NCI-H510A (cell line): ENCODE measurements around the gene SKIC8.
"Not testable (repeated sequence)": the region's sequence is repeated elsewhere in the genome, so short reads cannot be mapped to it uniquely, and the experiment has no call there.

ENCODE experiments used
- DNase-seq: peaks from one replicate; lab custom pipeline; 2025; lab: John Stamatoyannopoulos, UW

The SKIC8 gene

DNA sequence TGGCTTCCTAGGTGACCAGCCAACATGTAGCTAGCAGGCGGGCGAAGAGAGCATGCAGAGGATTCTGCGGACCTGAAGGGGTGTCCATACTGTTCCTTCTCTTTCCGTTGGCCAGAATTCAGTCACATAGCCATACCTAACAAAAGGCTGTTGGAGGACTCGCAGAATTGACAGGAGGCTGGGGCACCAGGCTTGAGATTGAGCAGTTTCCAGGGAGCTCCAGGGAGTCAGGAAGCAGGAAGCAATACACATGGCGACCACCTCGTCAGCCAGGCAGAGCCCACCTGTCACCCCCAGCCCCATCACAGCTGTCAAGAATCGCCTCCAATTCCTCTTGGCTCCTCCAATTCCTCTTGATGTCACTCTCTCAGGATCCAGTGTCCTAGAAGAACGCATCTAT is 48.3 kb downstream of the SKIC8 start:
- DNase-seq: no peak

DNA sequence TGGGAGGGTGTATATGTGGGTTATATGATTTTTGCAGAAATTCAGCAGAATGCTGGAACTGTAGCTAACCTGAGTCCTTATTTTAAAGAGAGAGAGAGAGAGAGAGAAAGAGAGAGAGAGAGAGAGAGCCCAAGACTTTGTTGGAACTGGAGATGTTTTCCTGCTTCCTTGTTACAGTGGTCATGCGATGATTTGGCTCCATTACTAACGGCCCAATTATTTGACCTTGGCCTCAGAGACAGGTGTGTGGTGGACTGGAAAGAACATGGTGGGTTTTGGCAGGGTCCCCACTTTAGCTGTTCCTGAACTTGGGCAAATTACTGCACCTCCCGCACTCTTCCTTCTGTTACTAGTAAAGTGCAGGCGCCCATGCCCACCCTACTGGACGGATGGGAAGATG is 50.3 kb downstream of the SKIC8 start:
- no peak for DNase-seq

DNA sequence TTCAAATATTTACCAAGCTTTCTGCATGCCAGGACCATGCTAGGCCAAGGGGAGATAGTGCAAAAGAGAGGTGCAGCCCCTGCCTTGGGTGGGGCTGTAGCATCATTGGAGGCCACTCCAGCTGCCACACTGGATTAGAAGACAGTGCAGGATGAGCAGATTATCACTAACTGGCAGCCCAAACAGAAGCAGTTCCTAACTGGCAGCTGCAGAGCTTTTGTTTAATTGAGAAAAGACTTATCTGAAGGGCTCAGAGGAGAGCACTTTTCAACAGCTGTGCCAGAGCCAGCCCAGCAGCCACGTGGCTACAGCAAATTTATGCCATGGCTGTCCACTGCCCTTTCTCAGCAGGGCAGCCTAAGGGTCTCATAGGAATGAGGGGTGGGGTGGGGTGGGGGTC is 51.5 kb downstream of the SKIC8 start:
- DNase-seq: no peak

DNA sequence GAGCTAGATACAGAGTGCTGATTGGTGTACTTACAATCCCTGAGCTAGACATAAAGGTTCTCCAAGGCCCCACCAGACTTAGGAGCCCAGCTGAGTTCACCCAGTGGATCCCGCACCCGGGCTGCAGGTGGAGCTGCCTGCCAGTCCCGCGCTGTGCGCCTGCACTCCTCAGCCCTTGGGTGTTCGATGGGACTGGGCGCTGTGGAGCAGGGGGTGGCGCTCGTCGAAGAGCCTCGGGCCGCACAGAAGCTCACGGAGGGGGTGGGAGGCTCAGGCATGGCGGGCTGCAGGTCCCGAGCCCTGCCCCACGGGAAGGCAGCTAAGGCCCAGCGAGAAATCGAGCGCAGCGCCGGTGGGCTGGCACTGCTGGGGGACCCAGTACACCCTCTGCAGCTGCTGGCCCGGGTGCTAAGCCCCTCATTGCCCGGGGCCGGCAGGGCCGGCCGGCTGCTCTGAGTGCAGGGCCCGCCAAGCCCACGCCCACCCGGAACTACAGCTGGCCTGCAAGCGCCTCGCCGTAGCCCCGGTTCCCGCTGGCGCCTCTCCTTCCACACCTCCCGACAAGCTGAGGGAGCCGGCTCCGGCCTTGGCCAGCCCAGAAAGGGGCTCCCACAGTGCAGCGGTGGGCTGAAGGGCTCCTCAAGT is 53.3 kb downstream of the SKIC8 start:
- DNase-seq: not testable (repeated sequence)

DNA sequence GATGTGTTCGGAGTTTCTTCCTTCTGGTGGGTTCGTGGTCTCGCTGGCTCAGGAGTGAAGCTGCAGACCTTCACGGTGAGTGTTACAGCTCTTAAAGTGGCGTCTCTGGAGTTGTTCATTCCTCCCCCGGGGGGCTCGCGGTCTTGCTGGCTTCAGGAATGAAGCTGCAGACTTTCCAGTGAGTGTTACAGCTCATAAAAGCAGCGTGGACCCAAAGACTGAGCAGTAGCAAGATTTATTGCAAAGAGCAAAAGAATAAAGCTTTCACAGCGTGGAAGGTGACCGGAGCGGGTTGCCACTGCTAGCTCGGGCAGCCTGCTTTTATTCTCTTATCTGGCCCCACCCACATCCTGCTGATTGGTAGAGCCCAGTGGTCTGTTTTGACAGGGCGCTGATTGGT is 54.0 kb downstream of the SKIC8 start:
- DNase-seq: not testable (repeated sequence)

DNA sequence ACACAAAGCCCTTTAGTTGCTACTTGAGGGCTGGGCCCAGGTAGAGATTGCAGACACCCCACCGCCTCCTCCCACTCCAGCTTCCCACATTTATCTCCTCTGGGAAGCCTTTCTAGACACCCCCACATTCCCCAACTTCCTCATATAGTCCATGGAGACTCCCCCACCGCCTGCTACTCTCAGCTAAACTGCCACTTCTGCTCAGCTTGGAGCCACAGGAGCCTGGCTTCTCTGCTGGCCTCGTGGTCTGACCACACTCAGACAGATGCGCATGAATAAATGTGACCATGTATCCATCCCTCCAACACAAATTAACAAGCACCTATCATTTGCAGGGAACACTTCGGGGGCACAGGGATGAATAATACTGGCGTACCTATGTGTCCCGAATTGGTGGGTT is 54.5 kb downstream of the SKIC8 start:
- no peak for DNase-seq

DNA sequence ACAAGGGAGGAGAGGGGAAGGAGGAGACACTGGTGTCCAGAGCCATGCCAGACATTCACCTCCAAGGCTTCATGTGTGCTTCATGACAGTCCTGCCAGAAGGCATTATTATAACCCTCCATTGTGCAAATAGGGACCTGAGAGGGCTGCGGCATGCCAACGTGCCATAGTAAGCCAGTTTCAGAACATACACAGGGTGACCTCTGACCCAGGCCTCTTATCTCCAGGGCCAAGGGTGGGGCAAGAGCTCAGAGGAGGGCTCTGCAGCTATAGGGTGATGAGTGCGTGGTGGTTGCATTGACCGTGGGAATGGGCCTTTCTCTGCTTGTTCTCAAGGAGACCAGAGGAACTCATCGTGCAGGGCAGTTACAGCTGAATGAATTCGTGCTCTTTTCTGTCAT is 55.3 kb downstream of the SKIC8 start:
- no peak for DNase-seq

DNA sequence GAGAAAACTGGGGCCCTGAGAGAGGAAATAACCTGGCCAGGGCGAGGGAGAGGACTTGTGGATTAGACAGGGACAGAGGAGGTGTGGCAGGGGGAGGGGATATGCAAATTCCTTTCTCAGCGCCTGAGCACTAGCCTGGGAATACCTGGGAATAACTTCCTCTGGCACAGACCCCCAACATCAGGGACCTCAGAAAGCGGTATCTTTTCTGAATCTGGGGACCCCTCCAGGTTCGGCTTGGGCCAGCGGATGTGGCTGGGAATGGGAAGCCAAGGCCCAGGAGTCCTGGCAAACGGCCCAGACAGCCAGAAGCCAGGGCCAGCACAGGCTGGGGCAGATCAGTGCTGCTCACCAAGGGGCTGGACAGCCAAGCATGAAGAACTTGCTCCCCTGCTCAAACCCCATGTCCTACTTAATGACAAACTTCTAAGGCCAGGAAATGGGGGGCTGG is 55.9 kb downstream of the SKIC8 start:
- no peak for DNase-seq

DNA sequence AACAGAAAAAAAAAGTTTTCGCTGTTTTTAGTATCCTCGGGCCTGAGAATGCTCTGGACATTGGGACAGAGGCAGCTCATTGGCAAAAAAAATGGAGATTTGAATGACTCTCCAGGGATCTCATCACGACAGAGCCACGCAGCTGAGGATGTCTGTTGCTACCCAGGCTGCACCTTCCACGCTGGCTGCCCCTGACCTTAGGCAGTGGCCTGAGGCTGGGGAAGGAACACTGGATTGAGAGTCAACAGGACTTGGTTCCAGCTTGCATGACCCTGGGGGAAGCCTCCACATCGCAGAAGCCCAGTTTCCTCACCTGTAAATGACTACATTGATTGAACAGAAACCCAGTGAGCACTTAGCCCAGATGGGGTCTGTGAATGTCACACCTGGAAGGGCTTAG is 56.4 kb downstream of the SKIC8 start:
- no peak for DNase-seq

DNA sequence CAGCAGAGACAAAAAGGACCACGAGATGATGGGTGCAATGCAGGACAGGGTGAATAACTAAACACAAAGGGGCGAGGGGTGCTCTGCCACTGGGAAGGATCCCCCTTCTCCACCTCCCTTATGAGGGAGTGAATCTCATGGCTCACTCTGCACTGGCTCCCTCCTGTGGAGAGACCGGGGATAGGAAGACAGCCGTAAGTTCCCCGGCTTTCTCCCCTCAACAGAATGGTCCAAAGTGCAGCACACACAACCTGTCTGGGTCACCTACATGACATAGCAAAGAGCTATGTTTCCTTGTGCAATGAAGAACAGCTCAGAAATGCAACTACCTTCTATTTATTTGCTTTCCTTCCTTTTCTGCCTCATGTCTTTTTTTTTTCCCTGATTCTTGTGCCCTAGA is 57.3 kb downstream of the SKIC8 start:
- DNase-seq: no peak

DNA sequence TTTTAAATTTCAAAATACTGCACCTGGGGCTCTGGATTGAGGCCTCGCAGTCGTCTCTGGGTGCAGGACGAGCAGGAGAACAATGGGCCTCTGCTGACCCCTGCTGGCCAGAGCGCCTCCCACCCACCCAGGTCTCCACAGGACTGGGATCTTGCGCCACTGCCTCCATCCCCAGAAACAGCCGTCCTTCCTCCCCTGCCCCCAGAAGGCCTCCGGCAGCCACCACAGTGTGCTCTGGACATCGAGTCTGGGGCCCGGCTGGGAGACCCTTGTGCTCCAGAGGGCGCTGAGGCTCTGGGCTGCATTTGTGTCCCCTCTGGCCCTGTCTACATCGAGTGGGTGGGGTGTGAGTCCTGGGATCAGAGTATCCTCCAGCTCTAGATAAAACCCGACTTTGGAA is 58.4 kb downstream of the SKIC8 start:
- DNase-seq: no peak

DNA sequence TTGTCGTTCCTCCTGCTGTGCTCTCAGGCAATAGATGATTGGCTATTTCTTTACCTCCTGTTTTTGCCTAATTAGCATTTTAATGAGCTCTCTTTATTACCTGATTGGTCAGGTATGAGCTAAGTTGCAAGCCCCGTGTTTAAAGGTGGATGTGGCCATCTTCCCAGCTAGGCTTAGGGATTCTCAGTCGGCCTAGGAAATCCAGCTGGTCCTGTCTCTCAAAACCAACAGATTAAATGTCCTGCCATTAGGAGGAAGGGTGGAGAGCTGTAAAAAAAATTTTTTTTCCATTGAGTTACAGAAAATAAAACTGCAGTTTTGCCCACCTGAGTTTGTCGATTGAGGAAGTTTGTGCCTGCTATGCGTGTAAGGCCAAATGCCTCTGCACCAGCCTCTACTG is 59.6 kb downstream of the SKIC8 start:
- no peak for DNase-seq

DNA sequence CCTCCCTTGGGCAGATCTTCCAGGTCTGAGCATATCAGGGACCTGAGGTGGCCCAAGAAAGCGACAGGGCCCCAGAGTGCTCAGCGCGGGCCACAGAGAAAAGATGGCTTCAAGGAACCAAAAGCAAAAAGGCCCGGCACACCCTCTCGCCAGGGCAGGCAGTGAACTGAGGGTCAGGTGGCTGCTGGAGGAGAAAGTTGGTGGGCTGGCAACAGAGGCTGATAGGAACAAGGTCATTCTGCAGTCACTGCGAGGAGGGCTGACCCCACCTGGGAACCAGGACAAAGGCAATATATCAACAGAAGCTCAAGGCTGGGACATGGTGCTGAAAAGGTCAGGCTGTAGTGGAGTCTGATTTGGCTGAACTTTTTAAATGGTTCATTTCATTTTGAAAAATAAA is 62.3 kb downstream of the SKIC8 start:
- no peak for DNase-seq

DNA sequence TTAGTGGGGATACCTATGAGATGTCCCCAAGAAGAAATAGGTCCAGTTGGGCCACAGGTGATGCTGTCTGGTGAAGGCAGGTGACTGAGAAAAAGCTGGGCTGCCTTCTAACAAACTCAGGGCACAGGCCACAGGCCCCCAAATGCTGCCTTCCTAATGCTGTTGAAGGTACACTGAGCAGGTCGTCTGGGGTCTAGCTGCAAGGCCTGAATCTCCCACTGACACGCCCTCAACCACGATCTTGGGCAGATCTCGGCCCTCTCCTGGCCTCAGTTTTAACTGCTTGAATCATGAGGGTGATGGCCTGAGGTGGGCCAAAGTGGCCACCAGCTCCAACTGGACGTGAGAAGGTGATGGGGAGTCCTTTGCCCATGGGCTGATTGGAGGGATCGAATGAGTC is 62.9 kb downstream of the SKIC8 start:
- DNase-seq: no peak

DNA sequence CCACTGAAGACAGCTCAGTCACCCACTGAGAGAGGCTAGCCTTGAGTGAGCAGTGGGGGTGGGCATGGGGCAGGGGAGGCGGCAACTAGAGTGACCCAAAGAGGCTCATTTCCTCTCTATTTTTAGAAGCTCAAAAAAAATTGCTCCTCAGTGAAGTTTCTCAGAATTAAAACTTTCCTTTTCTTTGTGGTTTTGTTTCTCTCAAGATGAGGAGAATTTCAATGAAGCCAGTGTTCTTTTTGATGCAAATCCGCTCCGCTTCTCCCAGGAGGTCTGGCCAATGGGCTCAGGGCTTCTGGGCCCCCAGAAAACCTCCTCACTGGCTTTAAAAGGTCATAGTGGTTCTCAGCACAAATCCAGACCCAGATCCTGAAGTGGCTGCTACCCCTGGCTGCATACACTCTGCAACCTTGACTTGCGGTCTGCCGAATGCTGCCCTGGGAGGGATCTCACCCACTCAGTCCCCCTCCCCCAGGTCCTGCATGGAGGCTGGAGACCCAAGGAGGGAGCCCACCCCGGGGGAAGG is 64.8 kb downstream of the SKIC8 start, which contains the start of gene ACSBG1:
Gene ACSBG1, minus strand, starts transcription at position 51 of the 526 bp plus-strand sequence. CDS start 64 bp downstream, outside the sequence.
- DNase-seq: no peak

DNA sequence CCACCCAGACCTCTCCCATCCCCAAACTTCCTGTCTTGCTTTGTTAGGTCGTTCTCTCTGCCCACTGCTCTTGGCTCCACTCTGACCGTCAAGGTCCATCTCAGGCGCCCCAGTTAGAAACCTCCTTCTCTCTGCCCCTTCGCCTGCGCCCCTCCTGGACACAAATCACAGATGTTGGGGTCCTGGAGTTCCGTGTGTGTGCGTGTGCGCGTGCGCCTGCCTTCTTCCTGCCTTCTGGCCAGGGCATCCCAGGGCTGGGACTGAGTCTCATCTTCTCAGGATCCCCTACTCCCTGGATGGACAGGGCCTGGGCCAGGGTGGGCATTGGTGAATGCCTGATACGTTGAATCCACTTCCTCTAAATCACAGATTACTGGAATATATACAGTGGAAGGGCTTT is 65.9 kb downstream of the SKIC8 start:
- no peak for DNase-seq
